ENCODE measurements around the gene PRKCQ. TPM values are rescaled to one million over a fixed set of nuclear protein-coding genes. Genes with fewer than 3 reads are reported as not detected.

The PRKCQ gene
- total and polyA plus RNA-seq, 2 of the 8 experiments (the other 6 are each of a cell fraction or from before 2014, with no cell fraction given), result 9.1 to 22.6 TPM

DNA sequence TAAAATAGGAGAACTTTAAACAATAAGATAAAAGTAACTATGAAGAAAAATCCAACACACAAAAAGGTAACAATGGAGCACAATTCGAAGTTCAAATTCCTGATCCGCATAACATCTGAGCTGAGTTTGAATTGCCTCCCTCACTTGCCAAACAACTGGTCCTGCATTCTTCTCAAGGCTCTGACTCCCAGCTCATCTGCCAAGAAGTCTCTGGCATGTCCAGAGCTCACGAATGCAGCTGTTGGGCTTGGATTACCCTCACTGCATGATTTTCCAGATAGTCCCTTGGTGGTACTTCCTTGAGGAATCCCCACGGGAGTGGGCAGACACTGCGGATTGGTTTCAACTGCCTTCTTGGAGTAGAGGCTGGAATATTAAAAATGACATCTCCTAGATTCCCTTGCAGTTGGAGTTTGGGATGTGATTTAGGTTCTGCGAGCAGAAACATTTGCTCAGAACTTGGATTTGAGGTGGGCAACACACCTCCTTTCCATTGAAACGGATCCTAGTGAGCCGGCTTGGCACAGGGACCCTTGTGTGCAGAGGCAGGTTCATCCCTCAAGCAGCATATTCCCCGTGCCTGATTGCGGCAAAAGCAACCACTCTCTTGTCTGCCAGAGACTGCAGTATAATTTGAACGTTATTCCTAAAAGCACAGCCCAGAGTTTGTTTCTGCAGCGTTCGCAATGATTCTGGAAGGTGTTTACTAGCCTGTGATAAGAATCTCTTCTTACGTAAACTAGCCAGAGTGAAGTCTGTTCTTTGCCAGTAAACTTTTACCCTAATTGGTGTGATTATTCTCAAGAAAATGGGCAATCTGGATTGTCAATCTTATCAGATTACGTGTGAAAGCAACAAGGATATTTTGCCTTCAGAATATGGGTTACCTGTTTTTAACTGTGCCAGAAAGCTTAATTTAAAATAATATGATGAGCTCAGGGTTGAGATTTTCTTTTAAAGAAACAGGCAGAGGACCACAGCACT lies 23.4 kb upstream of the PRKCQ start (continued):
- TF ChIP-seq E2F6 (IDR thresholded peaks at IDR 0.05), result no peak
- no peak for TF ChIP-seq JUN (IDR thresholded peaks at IDR 0.05; ENCODE audit: low read depth, low read length)
- no peak for TF ChIP-seq SUZ12 (IDR thresholded peaks at IDR 0.05; ENCODE audit: low read length)
- no peak for TF ChIP-seq ATF2 (IDR thresholded peaks at IDR 0.05; ENCODE audit: low read length)
- no peak for TF ChIP-seq ZNF274 (IDR thresholded peaks at IDR 0.05; ENCODE audit: borderline replicate concordance, extremely low read depth, low read length)
- TF ChIP-seq KDM4A (IDR thresholded peaks at IDR 0.05; ENCODE audit: low read depth, low read length, severe bottlenecking), result no peak
- TF ChIP-seq, protein P1, sequence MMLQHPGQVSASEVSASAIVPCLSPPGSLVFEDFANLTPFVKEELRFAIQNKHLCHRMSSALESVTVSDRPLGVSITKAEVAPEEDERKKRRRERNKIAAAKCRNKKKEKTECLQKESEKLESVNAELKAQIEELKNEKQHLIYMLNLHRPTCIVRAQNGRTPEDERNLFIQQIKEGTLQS (IDR thresholded peaks at IDR 0.05; ENCODE audit: insufficient read depth, low read depth, low read length), result no peak
- no peak for TF ChIP-seq POLR2A (IDR thresholded peaks at IDR 0.05; ENCODE audit: control extremely low read depth in 1 of 2, low read depth in 2 of 2, low read length in 2 of 2)
- no peak for TF ChIP-seq TEAD4 (IDR thresholded peaks at IDR 0.05; ENCODE audit: low read depth, low read length)
- no peak for TF ChIP-seq SP1 (IDR thresholded peaks at IDR 0.05; ENCODE audit: low read depth, low read length)
